Parathyroid adenoma (tissue), 2 donors: Measurements from ENCODE around the gene PIK3CB.

Experiments used
- H2AFZ ChIP-seq: fragments of 300-600 bp; sonication (generic); one replicate; pipeline ENCODE4 v1.7.0; 2017; ENCODE audit warnings: antibody characterized with exemption, mild to moderate bottlenecking
- H3K27ac ChIP-seq: fragments of 300-600 bp; sonication (generic); one replicate; pipeline ENCODE4 v1.7.0; 2017
- H3K27me3 ChIP-seq: fragments of 300-600 bp; sonication (generic); one replicate; pipeline ENCODE4 v1.7.0; 2017; ENCODE audit warnings: low read length; ENCODE audit not compliant: control insufficient read depth, insufficient read depth
- H3K36me3 ChIP-seq: fragments of 300-600 bp; sonication (generic); one replicate; pipeline ENCODE4 v1.7.0; 2017; ENCODE audit warnings: low read length; ENCODE audit not compliant: control insufficient read depth, insufficient read depth
- H3K4me1 ChIP-seq: fragments of 300-600 bp; sonication (generic); one replicate; pipeline ENCODE4 v1.7.0; 2017; ENCODE audit warnings: control low read depth
- H3K4me2 ChIP-seq: fragments of 300-600 bp; sonication (generic); one replicate; pipeline ENCODE4 v1.7.0; 2017; ENCODE audit warnings: low read length
- H3K4me3 ChIP-seq: fragments of 300-600 bp; sonication (generic); one replicate; pipeline ENCODE4 v1.7.0; 2017; ENCODE audit warnings: low read depth, low read length
- H3K79me2 ChIP-seq: fragments of 300-600 bp; sonication (generic); one replicate; pipeline ENCODE4 v1.7.0; 2017; ENCODE audit warnings: control low read depth
- H3K9ac ChIP-seq: fragments of 300-600 bp; sonication (generic); one replicate; pipeline ENCODE4 v1.7.0; 2017; ENCODE audit warnings: mild to moderate bottlenecking
- H3K9me3 ChIP-seq: fragments of 300-600 bp; sonication (generic); one replicate; pipeline ENCODE4 v1.7.0; 2017; ENCODE audit warnings: low read length; ENCODE audit not compliant: control insufficient read depth
- CTCF ChIP-seq: fragments of 300-600 bp; sonication (generic); IDR thresholded peaks from one replicate; pipeline ENCODE4 v1.7.0; 2017; ENCODE audit warnings: antibody characterized with exemption, mild to moderate bottlenecking
- donor health status: primary hyperparathyroidism.

The PIK3CB gene

DNA sequence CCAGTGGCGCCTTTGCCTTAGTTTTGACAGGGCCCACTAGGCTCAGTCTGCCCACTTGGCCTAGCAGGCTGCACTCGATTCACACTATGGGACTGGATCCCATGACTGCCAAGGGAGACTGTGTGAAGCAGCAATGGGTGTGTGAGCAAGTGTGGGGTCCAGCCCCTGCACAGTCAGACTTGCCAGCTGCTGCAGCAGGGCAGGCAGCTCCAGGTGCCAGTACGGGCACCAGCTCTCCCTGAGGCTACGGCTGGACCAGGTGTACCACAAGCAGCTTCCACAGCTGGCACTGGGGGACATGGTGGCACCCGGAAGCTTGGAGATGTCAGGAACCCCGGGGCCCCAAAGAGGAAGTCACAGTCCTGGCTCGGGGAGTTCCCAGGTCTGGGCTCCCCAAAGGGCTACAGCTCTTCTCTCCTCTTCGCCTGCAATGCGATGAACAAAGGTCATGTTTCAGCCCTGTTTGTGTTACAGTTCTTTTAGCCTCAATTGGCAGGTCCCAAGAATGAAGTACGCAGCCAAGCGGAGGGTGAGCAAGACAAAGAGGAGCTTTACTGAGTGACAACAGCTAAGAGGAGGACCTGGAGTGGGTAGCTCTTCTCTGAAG, 67.1 kb downstream of the PIK3CB start:
- Histone ChIP-seq H3K27ac (no peak overlapping the region), H3K9me3 (no peaks in the 10 kb centered on the region), H3K4me2 (no peak overlapping the region), H3K9ac (no peak overlapping the region), H3K4me3 (no peak overlapping the region), H3K79me2 (peaks cover 8% of the 10 kb centered on the region), H3K4me1 (no peaks in the 10 kb centered on the region), H3K27me3 (no peaks in the 10 kb centered on the region), H2AFZ (no peak overlapping the region), H3K36me3 (no peaks in the 10 kb centered on the region)
- TF ChIP-seq CTCF = no peak

- no peak for TF ChIP-seq CTCF
- no peak overlapping the region for H2AFZ ChIP-seq
These were observed 73.7 kb downstream of the PIK3CB start for GRCh38 chr3:138761002-138761401.

DNA sequence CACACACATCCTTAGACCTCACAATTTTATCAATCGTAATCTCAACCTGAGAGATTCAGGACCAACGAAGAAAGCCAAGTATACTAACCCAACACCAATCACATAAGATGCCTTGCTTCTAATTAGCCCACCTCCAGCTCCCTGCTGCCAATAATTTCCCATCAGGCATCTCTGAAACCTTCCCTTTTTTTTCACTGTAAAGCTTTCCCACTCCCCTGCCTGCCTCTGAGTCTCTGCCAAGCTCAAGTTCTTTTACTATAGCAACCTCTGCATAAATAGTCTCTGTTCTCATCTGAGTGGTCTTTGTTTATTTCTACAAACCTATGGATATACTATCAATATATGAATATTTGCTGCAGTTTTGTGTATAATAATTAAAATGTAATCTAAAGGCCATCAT, 86.5 kb downstream of the PIK3CB start:
- peaks cover 3% of the 10 kb centered on the region for H3K79me2 ChIP-seq
- no peaks in the 10 kb centered on the region for H3K36me3 ChIP-seq
- no peak overlapping the region for H2AFZ ChIP-seq
- no peak overlapping the region for H3K4me2 ChIP-seq
- no peak overlapping the region for H3K4me3 ChIP-seq
- no peaks in the 10 kb centered on the region for H3K4me1 ChIP-seq
- H3K9me3 ChIP-seq = no peaks in the 10 kb centered on the region
- no peak overlapping the region for H3K9ac ChIP-seq
- no peaks in the 10 kb centered on the region for H3K27me3 ChIP-seq
- TF ChIP-seq CTCF = no peak
- no peak overlapping the region for H3K27ac ChIP-seq

More at GRCh38 chr3:138761002-138761401, 73.7 kb downstream of the PIK3CB start:
- Histone ChIP-seq H3K27me3 (no peaks in the 10 kb centered on the region), H3K36me3 (no peaks in the 10 kb centered on the region), H3K79me2 (peaks cover 5% of the 10 kb centered on the region), H3K4me3 (no peak overlapping the region), H3K4me2 (no peak overlapping the region), H3K9me3 (no peaks in the 10 kb centered on the region), H3K27ac (no peak overlapping the region), H3K9ac (no peak overlapping the region), H3K4me1 (no peaks in the 10 kb centered on the region)

DNA sequence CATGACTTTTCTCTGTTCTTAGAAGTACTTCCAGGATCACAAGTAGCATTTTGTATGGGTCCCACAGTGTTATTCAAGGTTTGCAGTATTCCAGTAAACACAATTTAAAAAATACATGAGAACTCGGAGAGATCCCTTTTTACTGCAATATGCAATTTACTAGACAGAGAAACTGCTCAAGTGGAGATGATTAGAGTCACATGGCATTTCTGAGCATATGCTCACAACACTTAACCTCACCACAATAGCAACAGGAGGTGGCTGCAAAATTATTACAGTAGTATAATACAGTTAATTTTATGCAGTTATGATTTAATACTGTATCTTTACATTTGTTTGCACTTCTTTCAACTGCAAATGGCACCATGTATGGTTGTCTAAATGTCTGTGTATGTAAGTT, 87.5 kb downstream of the PIK3CB start:
- peaks cover 3% of the 10 kb centered on the region for H3K79me2 ChIP-seq
- H3K27ac ChIP-seq = no peak overlapping the region
- no peaks in the 10 kb centered on the region for H3K4me1 ChIP-seq
- no peaks in the 10 kb centered on the region for H3K36me3 ChIP-seq
- no peaks in the 10 kb centered on the region for H3K9me3 ChIP-seq
- H3K9ac ChIP-seq = no peak overlapping the region
- H3K4me2 ChIP-seq = no peak overlapping the region
- H3K4me3 ChIP-seq = no peak overlapping the region
- H3K27me3 ChIP-seq = no peaks in the 10 kb centered on the region
- H2AFZ ChIP-seq = no peak overlapping the region
- TF ChIP-seq CTCF = no peak

DNA sequence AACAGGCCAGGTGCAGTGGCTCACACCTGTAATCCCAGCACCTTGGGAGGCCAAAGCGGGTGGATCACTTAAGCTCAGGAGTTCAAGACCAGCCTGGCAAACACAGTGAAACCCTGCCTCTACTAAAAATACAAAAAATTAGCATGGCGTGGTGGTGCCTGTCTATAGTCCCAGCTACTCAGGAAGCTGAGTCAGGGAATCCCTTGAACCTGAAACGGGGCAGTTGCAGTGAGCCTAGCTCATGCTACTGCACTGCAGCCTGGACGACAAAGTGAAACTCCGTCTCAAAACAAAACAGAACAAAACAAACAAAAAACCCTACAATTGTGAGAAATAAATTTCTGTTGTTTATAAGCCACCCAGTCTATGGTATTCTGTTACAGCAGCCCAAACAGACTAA, 94.7 kb downstream of the PIK3CB start:
- H3K9me3 ChIP-seq = no peaks in the 10 kb centered on the region
- TF ChIP-seq CTCF = no peak
- no peak overlapping the region for H3K27ac ChIP-seq
- H3K27me3 ChIP-seq = no peaks in the 10 kb centered on the region
- no peak overlapping the region for H3K4me2 ChIP-seq
- no peak overlapping the region for H3K9ac ChIP-seq
- H2AFZ ChIP-seq = no peak overlapping the region
- no peaks in the 10 kb centered on the region for H3K4me1 ChIP-seq
- peaks cover 3% of the 10 kb centered on the region for H3K79me2 ChIP-seq
- no peaks in the 10 kb centered on the region for H3K36me3 ChIP-seq
- H3K4me3 ChIP-seq = no peak overlapping the region
